ENCODE results near the gene MRPL53. TPM values are rescaled to one million over a fixed set of nuclear protein-coding genes. Genes with fewer than 3 reads are reported as not detected.
A peak's percentile ranks its signal among the peaks of the same experiment; 100 is the strongest.

The MRPL53 gene
- total RNA-seq, 1 experiment from 2014 or later, result 52.1 TPM

DNA sequence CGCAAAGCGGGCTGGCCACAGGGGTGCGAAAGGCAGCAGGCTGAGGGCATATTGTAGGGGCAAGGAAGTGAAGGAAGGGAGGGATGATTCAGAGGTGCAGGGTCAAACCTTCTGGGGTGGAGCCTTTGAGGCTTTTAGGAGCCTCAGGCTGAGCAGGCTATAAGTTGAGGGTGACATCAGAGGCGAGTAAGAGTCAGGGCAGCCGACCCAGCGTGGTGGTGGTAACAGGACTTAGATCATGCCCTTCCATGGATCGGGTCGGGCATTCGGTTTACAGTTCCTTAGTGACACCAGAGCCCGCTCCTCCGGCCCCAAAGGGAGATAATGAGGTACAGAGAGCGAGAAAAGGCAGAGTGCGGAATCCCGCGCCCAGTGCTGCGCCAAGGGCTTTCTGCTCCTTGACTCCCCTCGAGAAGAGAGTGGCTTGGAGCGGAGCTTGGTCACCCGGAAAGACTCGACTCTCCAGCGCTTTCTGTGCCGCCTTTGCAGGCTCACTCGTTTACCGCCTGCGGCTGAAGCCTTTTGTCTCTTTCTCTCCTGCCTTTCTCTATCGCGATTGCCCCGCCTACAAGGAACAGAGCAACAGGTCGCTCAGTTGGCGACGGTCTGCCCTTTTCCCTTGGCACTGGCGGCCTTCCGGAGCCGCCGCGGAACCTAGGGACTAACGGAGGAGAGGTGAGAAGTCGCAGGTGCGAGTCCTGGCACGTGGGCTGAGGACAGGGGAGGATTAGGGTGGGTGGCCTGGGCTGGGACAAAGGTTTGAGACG lies 26.2 kb upstream of the MRPL53 start (continued):
- TF ChIP-seq, protein P1, sequence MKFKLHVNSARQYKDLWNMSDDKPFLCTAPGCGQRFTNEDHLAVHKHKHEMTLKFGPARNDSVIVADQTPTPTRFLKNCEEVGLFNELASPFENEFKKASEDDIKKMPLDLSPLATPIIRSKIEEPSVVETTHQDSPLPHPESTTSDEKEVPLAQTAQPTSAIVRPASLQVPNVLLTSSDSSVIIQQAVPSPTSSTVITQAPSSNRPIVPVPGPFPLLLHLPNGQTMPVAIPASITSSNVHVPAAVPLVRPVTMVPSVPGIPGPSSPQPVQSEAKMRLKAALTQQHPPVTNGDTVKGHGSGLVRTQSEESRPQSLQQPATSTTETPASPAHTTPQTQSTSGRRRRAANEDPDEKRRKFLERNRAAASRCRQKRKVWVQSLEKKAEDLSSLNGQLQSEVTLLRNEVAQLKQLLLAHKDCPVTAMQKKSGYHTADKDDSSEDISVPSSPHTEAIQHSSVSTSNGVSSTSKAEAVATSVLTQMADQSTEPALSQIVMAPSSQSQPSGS (CRISPR knock-in tag; IDR thresholded peaks at IDR 0.05; ENCODE audit: borderline replicate concordance, low read depth), result no peak; the same call in 1 of the 2 replicates
- TF ChIP-seq ZNF138 (CRISPR knock-in tag; conservative IDR thresholded peaks at IDR 0.05), result no peak
- 0 out of 2 replicates have a peak, but pooled peaks have one; percentile 33 for TF ChIP-seq FOXK1 (CRISPR knock-in tag; IDR thresholded peaks at IDR 0.05)
- no peak for TF ChIP-seq ZNF219 (CRISPR knock-in tag; IDR thresholded peaks at IDR 0.05; ENCODE audit: borderline replicate concordance)
- TF ChIP-seq, protein P2, sequence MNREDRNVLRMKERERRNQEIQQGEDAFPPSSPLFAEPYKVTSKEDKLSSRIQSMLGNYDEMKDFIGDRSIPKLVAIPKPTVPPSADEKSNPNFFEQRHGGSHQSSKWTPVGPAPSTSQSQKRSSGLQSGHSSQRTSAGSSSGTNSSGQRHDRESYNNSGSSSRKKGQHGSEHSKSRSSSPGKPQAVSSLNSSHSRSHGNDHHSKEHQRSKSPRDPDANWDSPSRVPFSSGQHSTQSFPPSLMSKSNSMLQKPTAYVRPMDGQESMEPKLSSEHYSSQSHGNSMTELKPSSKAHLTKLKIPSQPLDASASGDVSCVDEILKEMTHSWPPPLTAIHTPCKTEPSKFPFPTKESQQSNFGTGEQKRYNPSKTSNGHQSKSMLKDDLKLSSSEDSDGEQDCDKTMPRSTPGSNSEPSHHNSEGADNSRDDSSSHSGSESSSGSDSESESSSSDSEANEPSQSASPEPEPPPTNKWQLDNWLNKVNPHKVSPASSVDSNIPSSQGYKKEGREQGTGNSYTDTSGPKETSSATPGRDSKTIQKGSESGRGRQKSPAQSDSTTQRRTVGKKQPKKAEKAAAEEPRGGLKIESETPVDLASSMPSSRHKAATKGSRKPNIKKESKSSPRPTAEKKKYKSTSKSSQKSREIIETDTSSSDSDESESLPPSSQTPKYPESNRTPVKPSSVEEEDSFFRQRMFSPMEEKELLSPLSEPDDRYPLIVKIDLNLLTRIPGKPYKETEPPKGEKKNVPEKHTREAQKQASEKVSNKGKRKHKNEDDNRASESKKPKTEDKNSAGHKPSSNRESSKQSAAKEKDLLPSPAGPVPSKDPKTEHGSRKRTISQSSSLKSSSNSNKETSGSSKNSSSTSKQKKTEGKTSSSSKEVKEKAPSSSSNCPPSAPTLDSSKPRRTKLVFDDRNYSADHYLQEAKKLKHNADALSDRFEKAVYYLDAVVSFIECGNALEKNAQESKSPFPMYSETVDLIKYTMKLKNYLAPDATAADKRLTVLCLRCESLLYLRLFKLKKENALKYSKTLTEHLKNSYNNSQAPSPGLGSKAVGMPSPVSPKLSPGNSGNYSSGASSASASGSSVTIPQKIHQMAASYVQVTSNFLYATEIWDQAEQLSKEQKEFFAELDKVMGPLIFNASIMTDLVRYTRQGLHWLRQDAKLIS (CRISPR knock-in tag; IDR thresholded peaks at IDR 0.05; ENCODE audit: borderline replicate concordance), result no peak

DNA sequence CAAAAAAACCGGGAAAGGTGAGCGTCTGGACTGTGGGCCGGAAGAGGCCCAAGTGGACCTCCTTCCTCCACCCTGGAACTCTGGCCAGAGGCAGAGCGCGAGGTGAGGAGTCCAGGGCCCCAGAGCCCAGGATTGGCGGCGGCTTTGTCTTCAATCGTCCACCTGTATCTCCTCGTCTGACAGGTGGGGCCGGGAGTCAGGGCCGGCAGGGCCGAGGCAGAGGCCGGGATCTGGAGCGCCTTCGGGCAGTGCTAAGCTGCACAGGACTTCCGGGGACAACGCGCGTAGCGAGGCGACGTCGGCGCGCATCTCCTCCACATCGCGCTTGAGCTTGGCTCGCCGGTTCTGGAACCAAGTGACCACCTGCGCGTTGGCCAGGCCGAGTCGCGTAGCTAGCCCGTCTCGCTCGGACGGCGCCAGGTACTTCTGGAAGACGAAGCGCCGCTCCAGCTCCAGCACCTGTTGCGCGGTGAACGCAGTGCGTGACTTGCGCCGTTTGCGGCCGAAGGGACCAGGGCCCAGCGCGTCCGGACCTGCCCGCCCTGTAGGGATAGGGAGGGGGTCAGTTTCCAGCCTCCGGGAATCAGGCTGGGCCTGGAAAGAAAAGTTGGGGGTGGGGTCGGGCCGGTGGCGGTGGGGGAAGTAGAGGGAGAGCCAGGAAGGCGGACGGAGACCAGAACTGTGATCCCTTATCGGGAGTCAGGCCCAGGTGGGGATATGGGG lies 25.5 kb upstream of the MRPL53 start:
- Mint-ChIP-seq H3K4me3 (peak overlapping the region; percentile 79), H3K27me3 (ENCODE audit: low read depth) (peaks cover 88% of the 10 kb centered on the region), H3K27ac (no peak overlapping the region), H3K36me3 (peaks cover 12% of the 10 kb centered on the region), H3K4me1 (peaks cover 43% of the 10 kb centered on the region), H3K9me3 (no peaks in the 10 kb centered on the region)
- ChIA-PET POLR2A (interaction anchor here (1.0 to 1.5 kb wide), 2 partner anchors 15 to 18 kb away, joined by 3 to 4 read pairs; partner anchors contain the start of genes CCDC142 and TTC31), CTCF (interaction anchor here (0.8 to 4.1 kb wide), 6 partner anchors 8 to 149 kb away, joined by 3 to 18 read pairs (median 3); partner anchors contain the start of genes CCDC142, TTC31 and WBP1)
- peak; percentile 71 for DNase-seq (ENCODE audit: low spot score)
- ATAC-seq, result peak; percentile 13
- TF ChIP-seq JUN (CRISPR knock-in tag; IDR thresholded peaks at IDR 0.05) (0 out of 2 replicates have a peak, but pooled peaks have one; percentile 36), HMGA2 (CRISPR knock-in tag; IDR thresholded peaks at IDR 0.05) (no peak), NFE2L1 (CRISPR knock-in tag; IDR thresholded peaks at IDR 0.05) (peak; percentile 80; the same call in 1 of the 2 replicates), TEAD1 (CRISPR knock-in tag; IDR thresholded peaks at IDR 0.05) (0 out of 2 replicates have a peak, but pooled peaks have one; percentile 60), FOXP1 (CRISPR knock-in tag; IDR thresholded peaks at IDR 0.05; ENCODE audit: borderline replicate concordance) (peak; percentile 72; the same call in 1 of the 2 replicates), ELF4 (CRISPR knock-in tag; IDR thresholded peaks at IDR 0.05; ENCODE audit: low read depth) (no peak)
- TF ChIP-seq, protein P3, sequence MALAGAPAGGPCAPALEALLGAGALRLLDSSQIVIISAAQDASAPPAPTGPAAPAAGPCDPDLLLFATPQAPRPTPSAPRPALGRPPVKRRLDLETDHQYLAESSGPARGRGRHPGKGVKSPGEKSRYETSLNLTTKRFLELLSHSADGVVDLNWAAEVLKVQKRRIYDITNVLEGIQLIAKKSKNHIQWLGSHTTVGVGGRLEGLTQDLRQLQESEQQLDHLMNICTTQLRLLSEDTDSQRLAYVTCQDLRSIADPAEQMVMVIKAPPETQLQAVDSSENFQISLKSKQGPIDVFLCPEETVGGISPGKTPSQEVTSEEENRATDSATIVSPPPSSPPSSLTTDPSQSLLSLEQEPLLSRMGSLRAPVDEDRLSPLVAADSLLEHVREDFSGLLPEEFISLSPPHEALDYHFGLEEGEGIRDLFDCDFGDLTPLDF (CRISPR knock-in tag; IDR thresholded peaks at IDR 0.05), result no peak
- TF ChIP-seq, protein P4, sequence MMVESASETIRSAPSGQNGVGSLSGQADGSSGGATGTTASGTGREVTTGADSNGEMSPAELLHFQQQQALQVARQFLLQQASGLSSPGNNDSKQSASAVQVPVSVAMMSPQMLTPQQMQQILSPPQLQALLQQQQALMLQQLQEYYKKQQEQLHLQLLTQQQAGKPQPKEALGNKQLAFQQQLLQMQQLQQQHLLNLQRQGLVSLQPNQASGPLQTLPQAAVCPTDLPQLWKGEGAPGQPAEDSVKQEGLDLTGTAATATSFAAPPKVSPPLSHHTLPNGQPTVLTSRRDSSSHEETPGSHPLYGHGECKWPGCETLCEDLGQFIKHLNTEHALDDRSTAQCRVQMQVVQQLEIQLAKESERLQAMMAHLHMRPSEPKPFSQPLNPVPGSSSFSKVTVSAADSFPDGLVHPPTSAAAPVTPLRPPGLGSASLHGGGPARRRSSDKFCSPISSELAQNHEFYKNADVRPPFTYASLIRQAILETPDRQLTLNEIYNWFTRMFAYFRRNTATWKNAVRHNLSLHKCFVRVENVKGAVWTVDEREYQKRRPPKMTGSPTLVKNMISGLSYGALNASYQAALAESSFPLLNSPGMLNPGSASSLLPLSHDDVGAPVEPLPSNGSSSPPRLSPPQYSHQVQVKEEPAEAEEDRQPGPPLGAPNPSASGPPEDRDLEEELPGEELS (CRISPR knock-in tag; IDR thresholded peaks at IDR 0.05), result peak; percentile 70; the same call in 1 of the 2 replicates
- TF ChIP-seq, protein P5, sequence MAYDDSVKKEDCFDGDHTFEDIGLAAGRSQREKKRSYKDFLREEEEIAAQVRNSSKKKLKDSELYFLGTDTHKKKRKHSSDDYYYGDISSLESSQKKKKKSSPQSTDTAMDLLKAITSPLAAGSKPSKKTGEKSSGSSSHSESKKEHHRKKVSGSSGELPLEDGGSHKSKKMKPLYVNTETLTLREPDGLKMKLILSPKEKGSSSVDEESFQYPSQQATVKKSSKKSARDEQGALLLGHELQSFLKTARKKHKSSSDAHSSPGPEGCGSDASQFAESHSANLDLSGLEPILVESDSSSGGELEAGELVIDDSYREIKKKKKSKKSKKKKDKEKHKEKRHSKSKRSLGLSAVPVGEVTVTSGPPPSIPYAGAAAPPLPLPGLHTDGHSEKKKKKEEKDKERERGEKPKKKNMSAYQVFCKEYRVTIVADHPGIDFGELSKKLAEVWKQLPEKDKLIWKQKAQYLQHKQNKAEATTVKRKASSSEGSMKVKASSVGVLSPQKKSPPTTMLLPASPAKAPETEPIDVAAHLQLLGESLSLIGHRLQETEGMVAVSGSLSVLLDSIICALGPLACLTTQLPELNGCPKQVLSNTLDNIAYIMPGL (CRISPR knock-in tag; IDR thresholded peaks at IDR 0.05), result peak; percentile 60; the same call in 1 of the 2 replicates
- TF ChIP-seq, protein P6, sequence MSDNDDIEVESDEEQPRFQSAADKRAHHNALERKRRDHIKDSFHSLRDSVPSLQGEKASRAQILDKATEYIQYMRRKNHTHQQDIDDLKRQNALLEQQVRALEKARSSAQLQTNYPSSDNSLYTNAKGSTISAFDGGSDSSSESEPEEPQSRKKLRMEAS (CRISPR knock-in tag; IDR thresholded peaks at IDR 0.05), result peak; percentile 90
- TF ChIP-seq, protein P7, sequence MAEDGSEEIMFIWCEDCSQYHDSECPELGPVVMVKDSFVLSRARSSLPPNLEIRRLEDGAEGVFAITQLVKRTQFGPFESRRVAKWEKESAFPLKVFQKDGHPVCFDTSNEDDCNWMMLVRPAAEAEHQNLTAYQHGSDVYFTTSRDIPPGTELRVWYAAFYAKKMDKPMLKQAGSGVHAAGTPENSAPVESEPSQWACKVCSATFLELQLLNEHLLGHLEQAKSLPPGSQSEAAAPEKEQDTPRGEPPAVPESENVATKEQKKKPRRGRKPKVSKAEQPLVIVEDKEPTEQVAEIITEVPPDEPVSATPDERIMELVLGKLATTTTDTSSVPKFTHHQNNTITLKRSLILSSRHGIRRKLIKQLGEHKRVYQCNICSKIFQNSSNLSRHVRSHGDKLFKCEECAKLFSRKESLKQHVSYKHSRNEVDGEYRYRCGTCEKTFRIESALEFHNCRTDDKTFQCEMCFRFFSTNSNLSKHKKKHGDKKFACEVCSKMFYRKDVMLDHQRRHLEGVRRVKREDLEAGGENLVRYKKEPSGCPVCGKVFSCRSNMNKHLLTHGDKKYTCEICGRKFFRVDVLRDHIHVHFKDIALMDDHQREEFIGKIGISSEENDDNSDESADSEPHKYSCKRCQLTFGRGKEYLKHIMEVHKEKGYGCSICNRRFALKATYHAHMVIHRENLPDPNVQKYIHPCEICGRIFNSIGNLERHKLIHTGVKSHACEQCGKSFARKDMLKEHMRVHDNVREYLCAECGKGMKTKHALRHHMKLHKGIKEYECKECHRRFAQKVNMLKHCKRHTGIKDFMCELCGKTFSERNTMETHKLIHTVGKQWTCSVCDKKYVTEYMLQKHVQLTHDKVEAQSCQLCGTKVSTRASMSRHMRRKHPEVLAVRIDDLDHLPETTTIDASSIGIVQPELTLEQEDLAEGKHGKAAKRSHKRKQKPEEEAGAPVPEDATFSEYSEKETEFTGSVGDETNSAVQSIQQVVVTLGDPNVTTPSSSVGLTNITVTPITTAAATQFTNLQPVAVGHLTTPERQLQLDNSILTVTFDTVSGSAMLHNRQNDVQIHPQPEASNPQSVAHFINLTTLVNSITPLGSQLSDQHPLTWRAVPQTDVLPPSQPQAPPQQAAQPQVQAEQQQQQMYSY (CRISPR knock-in tag; IDR thresholded peaks at IDR 0.05), result 0 out of 2 replicates have a peak, but pooled peaks have one; percentile 20

All from WTC11 (cell line).